HEK293 (cell line): ENCODE data around the gene ARHGAP33.

Source experiments
- CTCF ChIA-PET: fragments of 350-600 bp; formaldehyde crosslinking; extraction: SDS; loops from one replicate; lab custom pipeline; 2021; ENCODE audit warnings: antibody characterized with exemption; lab: Yijun Ruan, JAX
- POLR2A ChIA-PET: fragments of 300-600 bp; formaldehyde crosslinking; extraction: SDS; loops from one replicate; lab custom pipeline; 2020; ENCODE audit warnings: antibody characterized with exemption, inconsistent platforms; lab: Yijun Ruan, JAX
- H3K27ac ChIP-seq: fragments of 200-500 bp; sonication (Bioruptor generic); 2 replicates; pipeline ENCODE4 v1.5.1; 2014; ENCODE audit warnings: low read depth, low read length, control low read depth, inconsistent platforms; ENCODE audit errors: extremely low read depth
- H3K36me3 ChIP-seq, 2 experiments: fragments of 200-500 bp in 1 of 2; sonication (Bioruptor generic) in 1 of 2; 1 replicate in 1 of 2; 2 replicates in 1 of 2; pipeline ENCODE4 v1.5.1; 2014 to 2017; ENCODE audit warnings: inconsistent platforms in 2 of 2, low read length in 2 of 2; ENCODE audit not compliant: control insufficient read depth in 2 of 2, insufficient read depth in 1 of 2
- H3K4me1 ChIP-seq: fragments of 200-500 bp; sonication (Bioruptor generic); 2 replicates; pipeline ENCODE4 v1.5.1; 2014; ENCODE audit warnings: mild to moderate bottlenecking, low read length, inconsistent platforms; ENCODE audit not compliant: control insufficient read depth, insufficient read depth
- H3K4me3 ChIP-seq: 2 replicates; pipeline ENCODE4 v1.5.1; 2011; ENCODE audit warnings: low read depth, mild to moderate bottlenecking, control low read depth, low read length, moderate library complexity
- H3K9me3 ChIP-seq: fragments of 200-500 bp; sonication (Bioruptor generic); 2 replicates; pipeline ENCODE4 v1.5.1; 2014; ENCODE audit warnings: low read depth, low read length, inconsistent platforms; ENCODE audit not compliant: control insufficient read depth, insufficient read depth
- BCL6B ChIP-seq: fragments of 450-650 bp; formaldehyde crosslinking; IDR thresholded peaks from 2 replicates; pipeline ENCODE4 v1.5.1; 2017; ENCODE audit warnings: missing biosample characterization, missing genetic modification characterization
- EGR2 ChIP-seq: fragments of 450-650 bp; formaldehyde crosslinking; IDR thresholded peaks from 2 replicates; pipeline ENCODE4 v1.5.1; 2016; ENCODE audit warnings: low read depth, missing biosample characterization, missing genetic modification characterization
- GLIS1 ChIP-seq: fragments of 450-650 bp; formaldehyde crosslinking; IDR thresholded peaks from 2 replicates; pipeline ENCODE4 v1.5.1; 2016; ENCODE audit warnings: missing biosample characterization, missing genetic modification characterization
- GLIS2 ChIP-seq: fragments of 450-650 bp; formaldehyde crosslinking; IDR thresholded peaks from 2 replicates; pipeline ENCODE4 v1.5.1; 2016; ENCODE audit warnings: missing biosample characterization, missing genetic modification characterization
- KLF10 ChIP-seq: fragments of 450-650 bp; IDR thresholded peaks from 2 replicates; pipeline ENCODE4 v1.5.1; 2018; ENCODE audit warnings: missing biosample characterization, mild to moderate bottlenecking, missing genetic modification characterization
- PBX3 ChIP-seq: sonication (generic); formaldehyde crosslinking; IDR thresholded peaks from 2 replicates; pipeline ENCODE4 v1.8.1; 2022; ENCODE audit warnings: mild to moderate bottlenecking, moderate library complexity, missing genetic modification reagents
- REPIN1 ChIP-seq: fragments of 450-650 bp; formaldehyde crosslinking; IDR thresholded peaks from 2 replicates; pipeline ENCODE4 v1.5.1; 2017; ENCODE audit warnings: missing biosample characterization, missing genetic modification characterization, low read depth
- SALL2 ChIP-seq: fragments of 450-650 bp; formaldehyde crosslinking; IDR thresholded peaks from 2 replicates; pipeline ENCODE4 v1.5.0; 2017; ENCODE audit warnings: missing biosample characterization, mild to moderate bottlenecking, missing genetic modification characterization, borderline replicate concordance
- SP3 ChIP-seq: fragments of 450-650 bp; formaldehyde crosslinking; IDR thresholded peaks from 2 replicates; pipeline ENCODE4 v1.5.1; 2016; ENCODE audit warnings: missing biosample characterization, missing genetic modification characterization
- ZBTB8A ChIP-seq: fragments of 450-650 bp; formaldehyde crosslinking; IDR thresholded peaks from 2 replicates; pipeline ENCODE4 v1.5.1; 2016; ENCODE audit warnings: missing biosample characterization, missing genetic modification characterization
- ZIC2 ChIP-seq: fragments of 450-650 bp; formaldehyde crosslinking; IDR thresholded peaks from 2 replicates; pipeline ENCODE4 v1.5.1; 2016; ENCODE audit warnings: missing biosample characterization, missing genetic modification characterization
- ZNF112 ChIP-seq: fragments of 450-650 bp; formaldehyde crosslinking; IDR thresholded peaks from 2 replicates; pipeline ENCODE4 v1.5.0; 2017; ENCODE audit warnings: missing biosample characterization, missing genetic modification characterization
- ZNF16 ChIP-seq: fragments of 450-650 bp; formaldehyde crosslinking; IDR thresholded peaks from 2 replicates; pipeline ENCODE4 v1.5.1; 2016; ENCODE audit warnings: low read depth, missing biosample characterization, missing genetic modification characterization
- ZNF169 ChIP-seq: fragments of 450-650 bp; formaldehyde crosslinking; IDR thresholded peaks from 2 replicates; pipeline ENCODE4 v1.5.1; 2016; ENCODE audit warnings: missing biosample characterization, missing genetic modification characterization
- ZNF19 ChIP-seq: fragments of 450-650 bp; formaldehyde crosslinking; IDR thresholded peaks from 2 replicates; pipeline ENCODE4; 2016; ENCODE audit warnings: missing biosample characterization, missing genetic modification characterization, low read depth
- ZNF239 ChIP-seq: fragments of 450-650 bp; formaldehyde crosslinking; IDR thresholded peaks from 2 replicates; pipeline ENCODE4 v1.5.1; 2016; ENCODE audit warnings: missing biosample characterization, missing genetic modification characterization
- ZNF280D ChIP-seq: fragments of 450-650 bp; formaldehyde crosslinking; IDR thresholded peaks from 2 replicates; pipeline ENCODE4 v1.5.1; 2016; ENCODE audit warnings: missing biosample characterization, missing genetic modification characterization
- ZNF335 ChIP-seq: fragments of 450-650 bp; formaldehyde crosslinking; conservative IDR thresholded peaks from 2 replicates; pipeline ENCODE4 v1.5.1; 2016; ENCODE audit warnings: missing biosample characterization, missing genetic modification characterization
- ZNF341 ChIP-seq: fragments of 450-650 bp; formaldehyde crosslinking; IDR thresholded peaks from 2 replicates; pipeline ENCODE4; 2016; ENCODE audit warnings: low read depth, missing biosample characterization, missing genetic modification characterization
- ZNF354C ChIP-seq: fragments of 450-650 bp; formaldehyde crosslinking; IDR thresholded peaks from 2 replicates; pipeline ENCODE4 v1.5.1; 2016; ENCODE audit warnings: missing biosample characterization, missing genetic modification characterization, low read depth, borderline replicate concordance
- ZNF585B ChIP-seq: fragments of 450-650 bp; formaldehyde crosslinking; IDR thresholded peaks from 2 replicates; pipeline ENCODE4 v1.5.1; 2016; ENCODE audit warnings: missing biosample characterization, missing genetic modification characterization
- ZSCAN16 ChIP-seq: fragments of 450-650 bp; formaldehyde crosslinking; IDR thresholded peaks from 2 replicates; pipeline ENCODE4 v1.5.1; 2016; ENCODE audit warnings: missing biosample characterization, missing genetic modification characterization

The ARHGAP33 gene

GRCh38 chr19:35785339-35785627 lies 9.9 kb downstream of the ARHGAP33 start:
- peaks cover 27 to 28% of the 10 kb centered on the region in 2 experiments for H3K36me3 ChIP-seq
- CTCF ChIA-PET, result interaction anchor here (0.7 kb wide), 1 partner anchor 11 kb away, joined by 3 read pairs; no protein-coding TSS in a partner anchor
- TF ChIP-seq ZNF341 (tag by site-specific recombination) (no peak), KLF10 (no peak), ZSCAN16 (tag by site-specific recombination) (no peak), ZNF112 (tag by site-specific recombination) (no peak), ZNF585B (tag by site-specific recombination) (no peak), ZNF354C (tag by site-specific recombination) (no peak), SP3 (tag by site-specific recombination) (no peak), REPIN1 (tag by site-specific recombination) (no peak), ZBTB8A (tag by site-specific recombination) (no peak), ZNF169 (no peak), ZNF280D (tag by site-specific recombination) (no peak), PBX3 (CRISPR knock-in tag) (no peak), ZNF335 (tag by site-specific recombination) (no peak), ZNF16 (tag by site-specific recombination) (no peak), ZNF239 (tag by site-specific recombination) (no peak), EGR2 (no peak), SALL2 (tag by site-specific recombination) (no peak), ZNF19 (tag by site-specific recombination) (no peak)
- no peaks in the 10 kb centered on the region for H3K4me1 ChIP-seq
- H3K9me3 ChIP-seq, result no peaks in the 10 kb centered on the region
- H3K4me3 ChIP-seq, result no peak overlapping the region
- H3K27ac ChIP-seq, result peak overlapping the region; percentile 16; the same call in 1 of the 2 replicates
- POLR2A ChIA-PET, result interaction anchor here (0.6 to 1.6 kb wide), 3 partner anchors 37 to 90 kb away, joined by 3 to 8 read pairs (median 5); partner anchors contain the start of gene LIN37

- Histone ChIP-seq H3K27ac (no peak overlapping the region), H3K4me1 (no peaks in the 10 kb centered on the region), H3K36me3 (peaks cover 15 to 21% of the 10 kb centered on the region in 2 experiments)
- CTCF ChIA-PET, result interaction anchor here (0.6 kb wide), 3 partner anchors 11 to 719 kb away, joined by 3 to 4 read pairs (median 3); no protein-coding TSS in a partner anchor
- TF ChIP-seq GLIS2 (tag by site-specific recombination) (peak; percentile 46; the same call in 1 of the 2 replicates), BCL6B (tag by site-specific recombination) (no peak), GLIS1 (tag by site-specific recombination) (peak; percentile 17; the same call in 1 of the 2 replicates), ZIC2 (tag by site-specific recombination) (peak; percentile 84)
- TF ChIP-seq, all 188 proteins: peak for 3
- H3K4me3 ChIP-seq, result no peak overlapping the region
- POLR2A ChIA-PET, result interaction anchor here (1.6 kb wide), 1 partner anchor 46 kb away, joined by 5 read pairs; no protein-coding TSS in a partner anchor
- H3K9me3 ChIP-seq, result no peaks in the 10 kb centered on the region
Observed at GRCh38 chr19:35786299-35787160, 11.2 kb downstream of the ARHGAP33 start.
